Epithelial cell of proximal tubule (primary cell): Measurements from ENCODE around the gene TRAK1. TPM values are rescaled to one million over a fixed set of nuclear protein-coding genes. Genes with fewer than 3 reads are reported as not detected.

Experiments used
- DNase-seq: peaks from one replicate; pipeline ENCODE4 v3.0.0-alpha.2; 2011; ENCODE audit warnings: low read depth
- H3K4me3 ChIP-seq: 2 replicates; pipeline ENCODE4 v1.5.1; 2011; ENCODE audit warnings: low read depth, mild to moderate bottlenecking, low read length
- total RNA-seq: library from RNA; depleted of rRNA; stranded (reverse); fragments of >200 nt; gene quantifications from 2 replicates; pipeline ENCODE4 v1.2.3, GENCODE V29; 2015
- TF ChIP-seq, protein P1 (sequence below): conservative IDR thresholded peaks from 2 replicates; pipeline ENCODE4 v1.5.1; 2012; ENCODE audit warnings: low read depth, mild to moderate bottlenecking, low read length

The TRAK1 gene
- total RNA-seq, 1 donor from 2014 or later = 22.4 TPM

- H3K4me3 ChIP-seq = no peak overlapping the region
- no peak for DNase-seq
- TF ChIP-seq, protein P1, sequence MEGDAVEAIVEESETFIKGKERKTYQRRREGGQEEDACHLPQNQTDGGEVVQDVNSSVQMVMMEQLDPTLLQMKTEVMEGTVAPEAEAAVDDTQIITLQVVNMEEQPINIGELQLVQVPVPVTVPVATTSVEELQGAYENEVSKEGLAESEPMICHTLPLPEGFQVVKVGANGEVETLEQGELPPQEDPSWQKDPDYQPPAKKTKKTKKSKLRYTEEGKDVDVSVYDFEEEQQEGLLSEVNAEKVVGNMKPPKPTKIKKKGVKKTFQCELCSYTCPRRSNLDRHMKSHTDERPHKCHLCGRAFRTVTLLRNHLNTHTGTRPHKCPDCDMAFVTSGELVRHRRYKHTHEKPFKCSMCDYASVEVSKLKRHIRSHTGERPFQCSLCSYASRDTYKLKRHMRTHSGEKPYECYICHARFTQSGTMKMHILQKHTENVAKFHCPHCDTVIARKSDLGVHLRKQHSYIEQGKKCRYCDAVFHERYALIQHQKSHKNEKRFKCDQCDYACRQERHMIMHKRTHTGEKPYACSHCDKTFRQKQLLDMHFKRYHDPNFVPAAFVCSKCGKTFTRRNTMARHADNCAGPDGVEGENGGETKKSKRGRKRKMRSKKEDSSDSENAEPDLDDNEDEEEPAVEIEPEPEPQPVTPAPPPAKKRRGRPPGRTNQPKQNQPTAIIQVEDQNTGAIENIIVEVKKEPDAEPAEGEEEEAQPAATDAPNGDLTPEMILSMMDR = no peak
Measured at GRCh38 chr3:42220436-42221121, 129.4 kb downstream of the TRAK1 start.

DNA sequence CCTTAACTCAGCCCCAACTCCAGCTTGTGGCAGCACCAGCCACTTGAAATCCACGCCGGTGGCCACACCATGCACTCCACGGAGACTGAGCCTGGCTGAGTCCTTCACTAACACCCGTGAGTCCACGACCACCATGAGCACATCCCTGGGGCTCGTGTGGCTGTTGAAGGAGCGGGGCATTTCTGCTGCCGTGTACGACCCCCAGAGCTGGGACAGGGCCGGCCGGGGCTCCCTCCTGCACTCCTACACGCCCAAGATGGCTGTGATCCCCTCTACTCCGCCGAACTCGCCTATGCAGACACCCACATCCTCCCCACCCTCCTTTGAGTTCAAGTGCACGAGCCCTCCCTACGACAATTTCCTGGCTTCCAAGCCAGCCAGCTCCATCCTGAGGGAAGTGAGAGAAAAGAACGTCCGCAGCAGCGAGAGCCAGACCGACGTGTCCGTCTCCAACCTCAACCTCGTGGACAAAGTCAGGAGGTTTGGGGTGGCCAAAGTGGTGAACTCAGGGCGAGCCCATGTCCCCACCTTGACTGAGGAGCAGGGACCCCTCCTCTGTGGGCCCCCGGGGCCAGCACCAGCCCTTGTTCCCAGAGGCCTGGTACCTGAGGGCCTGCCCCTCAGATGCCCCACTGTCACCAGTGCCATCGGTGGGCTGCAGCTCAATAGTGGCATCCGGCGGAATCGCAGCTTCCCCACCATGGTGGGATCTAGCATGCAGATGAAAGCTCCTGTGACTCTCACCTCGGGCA is 132.0 kb downstream of the TRAK1 start:
- TF ChIP-seq, protein P1 = no peak
- no peak for DNase-seq
- no peak overlapping the region for H3K4me3 ChIP-seq

- TF ChIP-seq, protein P1 = no peak
- H3K4me3 ChIP-seq = no peak overlapping the region
- DNase-seq = no peak
Measured at GRCh38 chr3:42224178-42224577, 133.0 kb downstream of the TRAK1 start.

GRCh38 chr3:42224658-42225421 is 133.7 kb downstream of the TRAK1 start:
- no peak overlapping the region for H3K4me3 ChIP-seq
- no peak for DNase-seq
- TF ChIP-seq, protein P1 = no peak

GRCh38 chr3:42225486-42226363 is 134.6 kb downstream of the TRAK1 start:
- H3K4me3 ChIP-seq = no peak overlapping the region
- no peak for DNase-seq
- TF ChIP-seq, protein P1 = no peak
